ENCODE results near the gene ERF.

Gene ERF

DNA sequence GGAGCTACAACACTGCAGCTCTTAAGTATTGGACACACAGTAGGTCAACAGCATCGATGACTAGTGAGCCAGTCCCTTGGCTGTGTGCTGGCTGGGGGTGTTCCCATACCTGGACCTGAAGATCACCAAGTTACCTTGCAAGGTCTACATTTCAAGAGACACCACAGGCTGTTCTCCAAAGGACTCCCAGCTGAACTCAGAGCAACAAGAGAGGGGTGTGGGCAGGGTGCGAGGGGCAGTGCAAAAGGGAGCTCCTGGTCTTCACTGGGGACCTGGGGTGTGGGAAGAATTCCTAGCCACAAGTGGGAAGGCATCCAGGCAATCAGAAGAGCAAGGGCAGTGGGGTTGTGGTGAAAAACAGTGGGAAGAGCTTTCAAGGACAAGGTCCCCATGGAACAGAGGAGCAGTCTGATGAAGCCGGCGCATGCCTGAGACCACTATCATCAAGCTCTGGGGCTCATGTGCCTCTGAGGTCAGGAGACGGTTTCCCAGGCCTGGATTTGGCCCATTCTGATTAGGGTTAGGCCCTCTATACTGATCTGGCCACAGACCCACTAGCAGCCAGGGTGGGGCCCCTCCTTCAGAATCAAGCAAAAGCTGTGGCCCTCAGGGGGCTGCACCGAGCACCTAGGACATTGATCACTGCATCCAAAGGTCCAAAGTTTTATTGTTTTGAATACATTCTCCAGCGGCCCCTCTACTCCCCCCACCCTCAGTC lies 7.8 kb downstream of the ERF start:
- no peak for TF ChIP-seq CTCF (IDR thresholded peaks at IDR 0.05; ENCODE audit: extremely low read depth, missing control alignments)
- DNase-seq (ENCODE audit: low spot score) = no peak

DNA sequence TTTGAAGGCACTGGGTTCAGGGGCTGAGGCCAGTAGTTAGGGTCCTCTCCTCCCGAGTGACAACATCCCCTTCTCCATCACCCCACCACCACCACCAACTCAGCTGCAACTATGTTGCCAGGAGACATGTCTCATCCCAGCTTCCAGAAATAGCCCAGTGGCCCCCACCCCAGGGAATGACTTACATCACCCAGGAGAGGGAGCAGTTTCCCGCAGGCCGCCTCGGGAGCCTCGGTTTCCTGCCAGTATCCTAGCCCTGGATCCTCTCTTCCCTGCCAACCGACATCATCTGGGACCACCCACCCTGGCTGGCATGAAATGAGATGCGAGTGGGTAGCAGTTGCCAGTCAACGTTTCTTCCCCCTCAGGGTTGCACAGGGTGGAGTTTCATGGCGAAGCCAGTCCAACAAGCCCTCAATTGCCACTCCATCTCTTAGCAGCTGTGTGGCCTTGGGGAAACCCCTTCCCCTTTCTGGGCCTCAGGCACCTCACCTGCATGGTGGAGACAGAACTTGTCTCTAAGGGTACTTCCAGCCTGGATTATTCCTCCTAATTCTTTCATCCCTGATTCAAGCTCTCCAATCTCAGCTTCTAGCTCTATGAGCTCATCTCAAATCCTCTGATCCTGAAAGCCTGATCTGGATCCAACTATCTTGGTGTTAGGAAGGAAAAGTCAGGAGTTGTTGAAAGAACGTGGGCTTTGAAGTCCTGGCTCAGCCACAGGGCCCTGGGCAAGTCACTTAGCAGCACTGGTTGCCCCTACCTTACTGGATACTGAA lies 8.6 kb downstream of the ERF start:
- TF ChIP-seq CTCF (IDR thresholded peaks at IDR 0.05; ENCODE audit: extremely low read depth, missing control alignments) = no peak
- DNase-seq (ENCODE audit: low spot score) = no peak

DNA sequence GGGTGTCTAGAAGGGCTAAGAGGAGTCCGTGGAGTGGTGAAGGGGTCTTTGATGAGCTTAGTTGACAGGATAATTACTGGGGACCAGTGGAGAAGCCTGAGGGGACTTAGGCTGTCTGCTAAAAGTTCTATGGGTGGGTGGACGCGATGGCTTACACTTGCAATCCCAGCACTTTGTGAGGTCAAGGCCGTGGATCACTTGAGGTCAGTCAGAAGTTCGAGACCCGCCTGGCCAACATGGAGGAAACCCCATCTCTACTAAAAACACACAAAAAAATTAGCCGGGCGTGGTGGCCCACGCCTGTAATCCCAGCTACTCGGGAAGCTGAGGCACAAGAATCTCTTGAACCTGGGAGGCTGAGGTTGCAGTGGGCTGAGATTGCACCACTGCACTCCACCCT lies 9.7 kb downstream of the ERF start:
- DNase-seq (ENCODE audit: low spot score) = no peak
- TF ChIP-seq CTCF (IDR thresholded peaks at IDR 0.05; ENCODE audit: extremely low read depth, missing control alignments) = no peak

DNA sequence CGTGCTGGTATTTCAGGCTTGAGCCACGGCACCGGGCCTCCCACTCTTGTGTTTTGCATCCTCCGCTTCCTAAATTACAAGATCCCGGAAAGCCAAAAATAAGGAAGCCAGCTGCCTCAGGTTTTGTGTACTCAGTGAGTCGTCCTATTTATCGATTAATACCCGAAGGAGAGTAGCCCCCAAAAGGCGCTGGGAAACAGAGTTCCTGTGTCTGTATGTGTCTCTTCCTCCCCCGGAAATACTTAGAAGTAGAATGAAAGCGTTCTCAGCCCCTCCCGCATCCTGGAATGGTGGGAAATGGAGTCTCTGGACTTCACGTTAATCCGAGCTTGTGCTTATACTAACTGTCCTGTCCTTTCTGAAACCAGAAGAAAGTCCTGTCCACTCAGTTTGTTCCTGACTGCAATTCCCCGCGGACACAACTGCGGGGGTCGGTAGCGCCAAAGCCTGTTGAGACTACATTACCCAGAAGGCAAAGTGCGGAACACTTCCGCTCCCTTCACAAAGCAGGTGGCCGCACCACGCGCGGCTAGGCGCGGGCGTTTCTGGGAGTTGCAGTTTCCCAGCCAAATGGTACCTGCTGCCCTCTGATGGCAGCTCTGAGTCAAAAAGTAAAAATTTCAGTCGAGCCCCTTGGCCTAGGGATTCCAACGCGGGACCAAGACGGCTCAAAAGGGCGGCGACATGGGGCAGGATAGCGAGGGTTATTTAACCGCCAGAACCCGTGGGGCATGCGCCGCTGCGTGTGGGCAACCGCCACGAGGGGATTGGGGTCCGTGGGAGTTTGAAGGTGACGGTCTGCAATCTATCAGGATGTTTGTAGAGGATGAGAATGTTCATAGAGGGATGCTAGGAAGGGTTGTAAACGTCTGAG lies 10.3 kb downstream of the ERF start:
- peak; percentile 75 for TF ChIP-seq CTCF (IDR thresholded peaks at IDR 0.05; ENCODE audit: extremely low read depth, missing control alignments)
- peak; percentile 89 for DNase-seq (ENCODE audit: low spot score)

GRCh38 chr19:42242512-42243409 lies 12.2 kb downstream of the ERF start, which contains the start of gene GSK3A:
Gene GSK3A (minus strand): TSS chr19:42242602. CDS start chr19:42242465, 137 bp downstream.
- peak; percentile 94 for DNase-seq (ENCODE audit: low spot score)
- no peak for TF ChIP-seq CTCF (IDR thresholded peaks at IDR 0.05; ENCODE audit: extremely low read depth, missing control alignments)

GRCh38 chr19:42242069-42242511 lies 12.8 kb downstream of the ERF start:
- no peak for DNase-seq (ENCODE audit: low spot score)
- no peak for TF ChIP-seq CTCF (IDR thresholded peaks at IDR 0.05; ENCODE audit: extremely low read depth, missing control alignments)

Measured in GM20000 (cell line).